ENCODE results near the gene SLC37A3.

Gene SLC37A3

DNA sequence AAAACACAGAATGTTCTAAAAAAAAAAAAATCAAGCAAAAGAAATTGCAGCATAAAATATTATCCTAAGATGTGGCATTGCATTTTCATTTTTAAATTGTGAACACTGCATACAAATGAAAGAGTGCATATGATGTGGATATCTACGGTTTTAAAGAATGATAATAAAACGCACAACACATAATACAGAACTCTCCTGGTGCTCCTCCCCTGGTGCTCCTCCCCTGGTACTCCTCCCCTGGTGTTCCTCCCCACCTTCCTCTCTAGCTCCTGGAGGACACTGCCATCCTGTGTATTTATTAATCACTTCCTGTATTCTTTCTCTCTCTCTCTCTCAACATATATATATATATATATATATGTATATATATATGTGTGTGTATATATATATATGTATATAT is 100.1 kb downstream of the SLC37A3 start:
- TF ChIP-seq TAF1 (IDR thresholded peaks at IDR 0.05; ENCODE audit: borderline replicate concordance, low read depth, low read length) (no peak), POLR2A (IDR thresholded peaks at IDR 0.05; ENCODE audit: low read depth, low read length) (no peak), POLR2AphosphoS5 (IDR thresholded peaks at IDR 0.05; ENCODE audit: low read depth, low read length) (no peak)
- no peak for FAIRE-seq
- DNase-seq (ENCODE audit: insufficient read length), result no peak

DNA sequence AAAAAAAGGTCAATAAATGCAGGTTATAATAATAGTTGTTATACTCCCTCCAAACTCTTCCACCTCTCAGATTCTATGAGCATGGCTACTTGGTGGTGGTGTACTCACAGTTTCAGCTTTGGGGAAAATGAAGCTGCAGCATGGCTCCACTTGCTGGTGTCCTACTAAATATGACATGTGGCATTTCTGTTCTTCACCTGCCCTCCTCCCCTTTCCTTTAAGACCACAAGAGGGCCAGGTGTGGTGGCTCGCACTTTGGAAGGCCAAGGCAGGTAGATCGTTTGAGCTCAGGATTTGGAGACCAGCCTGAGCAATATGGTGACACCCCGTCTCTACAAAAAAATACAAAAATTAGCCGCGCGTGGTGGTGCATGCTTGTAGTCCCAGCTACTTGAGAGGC is 101.1 kb downstream of the SLC37A3 start:
- DNase-seq (ENCODE audit: insufficient read length) (no peak), FAIRE-seq (no peak)
- no peak for TF ChIP-seq POLR2A (IDR thresholded peaks at IDR 0.05; ENCODE audit: low read depth, low read length)
- TF ChIP-seq TAF1 (IDR thresholded peaks at IDR 0.05; ENCODE audit: borderline replicate concordance, low read depth, low read length), result no peak
- no peak for TF ChIP-seq POLR2AphosphoS5 (IDR thresholded peaks at IDR 0.05; ENCODE audit: low read depth, low read length)

DNA sequence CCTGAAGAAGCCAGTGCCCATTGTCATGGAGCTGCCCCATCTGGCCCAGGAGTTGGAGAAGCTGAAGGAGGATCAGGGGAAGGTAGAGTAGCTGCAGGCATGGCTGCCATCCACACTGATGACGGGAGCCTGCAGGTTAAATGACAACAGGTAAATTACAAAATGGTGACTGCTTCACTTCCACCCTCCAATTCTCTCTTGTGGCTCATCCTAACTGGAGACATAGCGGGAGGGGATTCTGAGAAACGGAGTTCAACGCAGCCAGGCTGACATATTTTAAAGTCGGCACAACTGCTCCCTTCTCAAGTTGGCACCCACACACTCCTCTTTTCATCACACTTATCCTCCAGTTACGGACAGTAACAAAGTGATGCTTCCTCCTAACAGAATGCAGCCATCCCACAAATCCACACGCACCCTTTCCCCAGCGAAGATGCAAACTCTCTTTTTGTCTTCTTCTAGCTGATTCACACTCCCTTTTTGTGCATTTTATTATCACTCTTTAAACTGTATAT is 103.0 kb downstream of the SLC37A3 start:
- TF ChIP-seq POLR2A (IDR thresholded peaks at IDR 0.05; ENCODE audit: low read depth, low read length) (no peak), TAF1 (IDR thresholded peaks at IDR 0.05; ENCODE audit: borderline replicate concordance, low read depth, low read length) (no peak), POLR2AphosphoS5 (IDR thresholded peaks at IDR 0.05; ENCODE audit: low read depth, low read length) (no peak)
- DNase-seq (ENCODE audit: insufficient read length), result no peak
- no peak for FAIRE-seq

DNA sequence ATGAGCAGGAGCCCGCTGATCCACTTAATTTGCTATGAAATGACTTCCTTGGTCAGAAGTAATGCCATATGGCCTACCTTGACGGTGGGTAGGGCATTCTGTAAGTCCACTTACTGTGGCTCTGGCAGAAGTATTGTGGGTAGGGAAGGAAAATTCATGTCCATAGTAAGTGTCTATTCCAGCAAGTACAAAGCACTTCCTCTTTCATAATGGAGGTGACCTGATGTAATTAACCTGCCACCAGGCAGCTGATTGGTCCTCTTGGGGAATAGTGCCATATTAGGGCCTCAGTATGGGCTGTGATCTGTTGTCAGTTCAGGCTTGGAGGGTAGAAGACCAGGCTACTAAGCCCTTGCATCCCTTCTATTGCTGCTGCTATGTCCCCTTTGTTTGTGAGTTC is 103.9 kb downstream of the SLC37A3 start:
- DNase-seq (ENCODE audit: insufficient read length), result no peak
- TF ChIP-seq TAF1 (IDR thresholded peaks at IDR 0.05; ENCODE audit: borderline replicate concordance, low read depth, low read length) (no peak), POLR2A (IDR thresholded peaks at IDR 0.05; ENCODE audit: low read depth, low read length) (no peak), POLR2AphosphoS5 (IDR thresholded peaks at IDR 0.05; ENCODE audit: low read depth, low read length) (no peak)
- no peak for FAIRE-seq

GRCh38 chr7:140292438-140292837 is 105.9 kb downstream of the SLC37A3 start:
- TF ChIP-seq POLR2AphosphoS5 (IDR thresholded peaks at IDR 0.05; ENCODE audit: low read depth, low read length) (no peak), TAF1 (IDR thresholded peaks at IDR 0.05; ENCODE audit: borderline replicate concordance, low read depth, low read length) (no peak), POLR2A (IDR thresholded peaks at IDR 0.05; ENCODE audit: low read depth, low read length) (no peak)
- DNase-seq (ENCODE audit: insufficient read length) (no peak), FAIRE-seq (no peak)

GRCh38 chr7:140289804-140290203 is 108.5 kb downstream of the SLC37A3 start:
- DNase-seq (ENCODE audit: insufficient read length) (no peak), FAIRE-seq (no peak)
- no peak for TF ChIP-seq TAF1 (IDR thresholded peaks at IDR 0.05; ENCODE audit: borderline replicate concordance, low read depth, low read length)
- no peak for TF ChIP-seq POLR2AphosphoS5 (IDR thresholded peaks at IDR 0.05; ENCODE audit: low read depth, low read length)
- TF ChIP-seq POLR2A (IDR thresholded peaks at IDR 0.05; ENCODE audit: low read depth, low read length), result no peak

GRCh38 chr7:140287988-140288387 is 110.3 kb downstream of the SLC37A3 start:
- no peak for DNase-seq (ENCODE audit: insufficient read length)
- TF ChIP-seq POLR2AphosphoS5 (IDR thresholded peaks at IDR 0.05; ENCODE audit: low read depth, low read length) (no peak), POLR2A (IDR thresholded peaks at IDR 0.05; ENCODE audit: low read depth, low read length) (no peak), TAF1 (IDR thresholded peaks at IDR 0.05; ENCODE audit: borderline replicate concordance, low read depth, low read length) (no peak)
- no peak for FAIRE-seq

GRCh38 chr7:140285938-140286337 is 112.4 kb downstream of the SLC37A3 start:
- FAIRE-seq (no peak), DNase-seq (ENCODE audit: insufficient read length) (no peak)
- TF ChIP-seq POLR2A (IDR thresholded peaks at IDR 0.05; ENCODE audit: low read depth, low read length), result no peak
- TF ChIP-seq TAF1 (IDR thresholded peaks at IDR 0.05; ENCODE audit: borderline replicate concordance, low read depth, low read length), result no peak
- no peak for TF ChIP-seq POLR2AphosphoS5 (IDR thresholded peaks at IDR 0.05; ENCODE audit: low read depth, low read length)

GRCh38 chr7:140284062-140284461 is 114.3 kb downstream of the SLC37A3 start:
- DNase-seq (ENCODE audit: insufficient read length), result no peak
- FAIRE-seq, result no peak
- no peak for TF ChIP-seq TAF1 (IDR thresholded peaks at IDR 0.05; ENCODE audit: borderline replicate concordance, low read depth, low read length)
- TF ChIP-seq POLR2AphosphoS5 (IDR thresholded peaks at IDR 0.05; ENCODE audit: low read depth, low read length), result no peak
- TF ChIP-seq POLR2A (IDR thresholded peaks at IDR 0.05; ENCODE audit: low read depth, low read length), result no peak

Measured in GM12892 (cell line).